ENCODE data around the gene OCIAD1.
A peak's percentile ranks its signal among the peaks of the same experiment; 100 is the strongest.

OCIAD1 gene

GRCh38 chr4:48896845-48897244, 66.0 kb downstream of the OCIAD1 start:
- no peak for DNase-seq

GRCh38 chr4:48898733-48899431, 68.0 kb downstream of the OCIAD1 start:
- no peak for DNase-seq

GRCh38 chr4:48899432-48899749, 68.5 kb downstream of the OCIAD1 start:
- DNase-seq: no peak

- no peak for DNase-seq
These were observed 69.1 kb downstream of the OCIAD1 start for GRCh38 chr4:48899950-48900349.

GRCh38 chr4:48901196-48901595, 70.3 kb downstream of the OCIAD1 start:
- no peak for DNase-seq

GRCh38 chr4:48902266-48902665, 71.4 kb downstream of the OCIAD1 start:
- DNase-seq: no peak

GRCh38 chr4:48904101-48904500, 73.2 kb downstream of the OCIAD1 start:
- no peak for DNase-seq

- DNase-seq: no peak
These were observed 73.8 kb downstream of the OCIAD1 start for GRCh38 chr4:48904541-48905142.

GRCh38 chr4:48905363-48906015, 74.6 kb downstream of the OCIAD1 start:
- no peak for DNase-seq

- DNase-seq: peak; percentile 93
These were observed 75.6 kb downstream of the OCIAD1 start, which contains the start of gene OCIAD2 for GRCh38 chr4:48906206-48907173. TSS of gene OCIAD2 (minus strand) at chr4:48906774. CDS start at chr4:48904549, 2,225 bp downstream.

GRCh38 chr4:48907706-48908477, 77.0 kb downstream of the OCIAD1 start:
- DNase-seq: no peak

GRCh38 chr4:48908687-48909086, 77.8 kb downstream of the OCIAD1 start:
- DNase-seq: no peak

- DNase-seq: peak; percentile 76
These were observed 78.8 kb downstream of the OCIAD1 start for GRCh38 chr4:48909697-48910096.

GRCh38 chr4:48910511-48910910, 79.6 kb downstream of the OCIAD1 start:
- no peak for DNase-seq

All from activated effector memory CD4-positive, alpha-beta T cell treated with anti-CD3 and anti-CD28 coated beads, Interleukin-2, amount 50 U/mL, for 16 hours (primary cell).